ENCODE results near the gene PRDM2.

PRDM2 gene

DNA sequence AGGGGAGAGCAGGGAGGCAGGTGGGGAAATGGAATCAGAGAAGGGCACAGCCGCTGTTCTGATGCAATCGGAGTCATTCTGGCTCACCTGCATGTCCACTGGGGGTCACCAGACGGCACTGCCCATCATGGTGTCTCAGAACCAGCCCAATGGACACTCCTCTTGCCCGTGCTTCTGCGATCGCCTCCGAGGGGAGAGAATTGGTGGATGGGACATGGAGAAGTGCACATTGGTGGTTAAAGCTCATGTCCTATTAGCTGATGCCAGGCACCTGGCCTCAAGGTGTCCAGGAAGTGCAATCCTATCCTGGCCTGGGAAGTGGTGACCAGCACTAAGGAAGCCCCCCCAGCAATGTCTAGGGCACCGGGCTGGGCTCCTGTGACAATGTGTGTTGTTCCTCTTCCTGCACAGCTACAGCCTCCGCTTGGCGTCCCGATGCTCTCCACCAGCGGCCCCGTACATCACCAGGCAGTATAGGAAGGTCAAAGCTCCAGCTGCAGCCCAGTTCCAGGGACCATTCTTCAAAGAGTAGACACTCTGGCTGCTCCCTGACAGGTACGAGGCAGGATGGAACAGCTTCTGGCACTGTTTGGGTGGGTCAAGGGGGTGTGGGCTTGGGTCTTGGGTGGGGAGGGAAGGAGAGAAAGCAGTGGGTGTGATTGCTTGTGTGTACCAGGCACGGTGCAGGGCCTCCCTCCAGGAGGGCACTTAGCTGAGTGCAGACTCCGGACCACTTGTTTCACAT, 116.2 kb downstream of the PRDM2 start:
- in situ Hi-C loops (cut with MboI; ENCODE audit: low sequenced_read_pairs), result no loop called here
- DNase-seq (ENCODE audit: low spot score in 2 of 2), result no peak
- no peaks in the 10 kb centered on the region for H3K4me1 ChIP-seq
- H3K9me3 ChIP-seq, result no peaks in the 10 kb centered on the region
- H3K36me3 ChIP-seq (replicated peaks), result no peaks in the 10 kb centered on the region
- no peak overlapping the region for H3K4me3 ChIP-seq
- no peaks in the 10 kb centered on the region for H3K27me3 ChIP-seq (ENCODE audit: low read depth)

GRCh38 chr1:13817906-13818305, 117.9 kb downstream of the PRDM2 start:
- H3K27me3 ChIP-seq (ENCODE audit: low read depth), result no peaks in the 10 kb centered on the region
- in situ Hi-C loops (cut with MboI; ENCODE audit: low sequenced_read_pairs), result no loop called here

DNA sequence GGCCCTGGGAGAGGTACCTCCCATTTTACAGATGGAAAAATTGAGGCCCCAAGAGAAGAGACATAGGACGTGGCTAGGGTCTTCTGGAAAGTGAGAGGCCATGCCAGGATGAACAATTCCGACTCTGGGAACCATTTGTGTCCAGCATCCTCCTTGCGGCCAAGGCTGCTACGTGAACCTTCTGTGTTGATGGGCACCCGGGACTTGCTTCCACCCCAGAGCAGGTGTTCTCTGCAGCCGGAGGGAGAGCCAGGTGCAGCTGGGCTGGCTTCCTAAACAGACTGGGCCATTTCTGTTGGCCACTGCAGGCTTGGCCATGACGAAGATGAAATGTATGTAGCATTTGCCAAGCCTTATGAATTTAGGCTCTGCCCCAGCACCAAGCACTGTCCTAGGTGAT, 118.9 kb downstream of the PRDM2 start:
- no peak for DNase-seq (ENCODE audit: low spot score in 2 of 2)
- H3K36me3 ChIP-seq (replicated peaks), result no peaks in the 10 kb centered on the region
- in situ Hi-C loops (cut with MboI; ENCODE audit: low sequenced_read_pairs), result no loop called here
- H3K4me1 ChIP-seq, result no peaks in the 10 kb centered on the region
- no peaks in the 10 kb centered on the region for H3K27me3 ChIP-seq (ENCODE audit: low read depth)
- H3K9me3 ChIP-seq, result no peaks in the 10 kb centered on the region
- no peak overlapping the region for H3K4me3 ChIP-seq

More at GRCh38 chr1:13817906-13818305, 117.9 kb downstream of the PRDM2 start:
- H3K4me3 ChIP-seq, result no peak overlapping the region
- H3K36me3 ChIP-seq (replicated peaks), result no peaks in the 10 kb centered on the region
- H3K4me1 ChIP-seq, result no peaks in the 10 kb centered on the region
- DNase-seq (ENCODE audit: low spot score in 2 of 2), result no peak
- H3K9me3 ChIP-seq, result no peaks in the 10 kb centered on the region

DNA sequence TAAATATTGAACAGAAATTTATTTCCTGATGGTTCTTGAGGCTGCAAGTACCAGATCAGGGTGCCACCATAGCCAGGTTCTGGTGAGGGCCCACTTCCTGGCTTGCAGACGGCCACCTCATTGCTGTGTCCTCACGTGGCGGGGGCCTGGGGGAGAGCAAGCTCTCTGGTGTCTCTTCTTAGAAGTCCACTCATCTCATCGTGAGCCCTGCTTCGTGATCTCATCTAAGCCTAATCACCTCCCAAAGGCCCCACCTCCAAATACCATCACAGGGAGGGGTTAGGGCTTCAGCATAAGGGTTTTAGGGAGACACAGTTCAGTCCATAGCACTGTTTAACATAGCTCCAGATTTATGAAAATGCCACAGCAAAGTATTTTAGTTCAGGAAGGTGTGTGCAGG, 119.7 kb downstream of the PRDM2 start:
- H3K4me3 ChIP-seq, result no peak overlapping the region
- no peaks in the 10 kb centered on the region for H3K36me3 ChIP-seq (replicated peaks)
- in situ Hi-C loops (cut with MboI; ENCODE audit: low sequenced_read_pairs), result loop anchor here (10.0 kb wide), 1 partner anchor 155 kb away; no protein-coding TSS in a partner anchor
- DNase-seq (ENCODE audit: low spot score in 2 of 2), result no peak
- no peaks in the 10 kb centered on the region for H3K4me1 ChIP-seq
- H3K9me3 ChIP-seq, result no peaks in the 10 kb centered on the region
- H3K27me3 ChIP-seq (ENCODE audit: low read depth), result no peaks in the 10 kb centered on the region

DNA sequence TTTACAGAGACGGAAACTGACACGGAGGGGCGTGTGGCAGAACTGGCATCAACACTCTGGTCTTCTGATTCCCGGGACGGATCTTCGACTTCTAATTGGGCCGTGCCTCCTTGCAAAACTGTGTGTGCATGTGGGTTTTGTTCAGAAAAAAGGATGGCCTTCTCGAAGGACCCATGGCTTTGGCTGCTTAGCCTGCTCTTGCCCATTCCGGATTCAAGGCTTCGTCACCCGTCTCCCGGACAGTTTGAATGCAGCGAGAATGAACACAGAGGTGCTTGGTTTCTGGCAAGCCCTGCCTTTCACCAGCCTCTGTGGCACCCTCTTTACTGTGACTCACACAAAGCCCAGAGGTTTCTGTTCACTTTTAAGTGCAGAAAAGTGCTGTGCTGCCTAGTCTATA, 120.1 kb downstream of the PRDM2 start:
- Histone ChIP-seq H3K9me3 (no peaks in the 10 kb centered on the region), H3K4me3 (no peak overlapping the region), H3K36me3 (replicated peaks) (no peaks in the 10 kb centered on the region), H3K27me3 (ENCODE audit: low read depth) (no peaks in the 10 kb centered on the region), H3K4me1 (no peaks in the 10 kb centered on the region)
- DNase-seq (ENCODE audit: low spot score in 2 of 2), result no peak
- in situ Hi-C loops (cut with MboI; ENCODE audit: low sequenced_read_pairs), result loop anchor here (10.0 kb wide), 1 partner anchor 155 kb away; no protein-coding TSS in a partner anchor

GRCh38 chr1:13820456-13820855, 120.5 kb downstream of the PRDM2 start:
- no peaks in the 10 kb centered on the region for H3K27me3 ChIP-seq (ENCODE audit: low read depth)
- no peaks in the 10 kb centered on the region for H3K9me3 ChIP-seq
- in situ Hi-C loops (cut with MboI; ENCODE audit: low sequenced_read_pairs), result loop anchor here (10.0 kb wide), 1 partner anchor 156 kb away; no protein-coding TSS in a partner anchor
- no peak overlapping the region for H3K4me3 ChIP-seq
- no peaks in the 10 kb centered on the region for H3K4me1 ChIP-seq
- DNase-seq (ENCODE audit: low spot score in 2 of 2), result no peak
- no peaks in the 10 kb centered on the region for H3K36me3 ChIP-seq (replicated peaks)

- DNase-seq (ENCODE audit: low spot score in 2 of 2), result no peak
- Histone ChIP-seq H3K36me3 (replicated peaks) (no peaks in the 10 kb centered on the region), H3K9me3 (no peaks in the 10 kb centered on the region), H3K4me1 (no peaks in the 10 kb centered on the region), H3K27me3 (ENCODE audit: low read depth) (no peaks in the 10 kb centered on the region), H3K4me3 (no peak overlapping the region)
- in situ Hi-C loops (cut with MboI; ENCODE audit: low sequenced_read_pairs), result loop anchor here (10.0 kb wide), 1 partner anchor 159 kb away; no protein-coding TSS in a partner anchor
Measured at GRCh38 chr1:13823126-13823880, 123.3 kb downstream of the PRDM2 start.

DNA sequence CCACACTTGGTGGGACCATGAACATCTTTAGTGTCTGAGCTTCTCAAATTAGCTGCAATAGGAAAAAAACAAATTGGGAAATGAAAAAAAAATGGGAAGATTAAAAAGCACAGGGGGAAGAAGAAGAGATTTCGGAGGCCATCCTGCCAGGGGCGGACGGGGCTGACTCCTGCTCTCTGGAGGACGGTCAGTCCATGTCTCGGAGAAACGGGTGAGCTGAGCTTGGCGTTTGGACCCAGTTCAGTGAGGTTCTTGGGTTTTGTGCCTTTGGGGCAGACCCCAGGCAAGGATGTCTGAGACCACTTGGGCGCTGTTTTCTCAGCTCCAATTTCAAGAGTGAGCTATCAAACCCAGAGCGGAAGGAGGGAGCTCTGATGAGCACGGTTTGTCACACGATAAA, 123.9 kb downstream of the PRDM2 start:
- no peaks in the 10 kb centered on the region for H3K9me3 ChIP-seq
- H3K36me3 ChIP-seq (replicated peaks), result no peaks in the 10 kb centered on the region
- DNase-seq (ENCODE audit: low spot score in 2 of 2), result no peak
- no peak overlapping the region for H3K4me3 ChIP-seq
- no peaks in the 10 kb centered on the region for H3K27me3 ChIP-seq (ENCODE audit: low read depth)
- no peaks in the 10 kb centered on the region for H3K4me1 ChIP-seq
- in situ Hi-C loops (cut with MboI; ENCODE audit: low sequenced_read_pairs), result loop anchor here (10.0 kb wide), 1 partner anchor 159 kb away; no protein-coding TSS in a partner anchor

DNA sequence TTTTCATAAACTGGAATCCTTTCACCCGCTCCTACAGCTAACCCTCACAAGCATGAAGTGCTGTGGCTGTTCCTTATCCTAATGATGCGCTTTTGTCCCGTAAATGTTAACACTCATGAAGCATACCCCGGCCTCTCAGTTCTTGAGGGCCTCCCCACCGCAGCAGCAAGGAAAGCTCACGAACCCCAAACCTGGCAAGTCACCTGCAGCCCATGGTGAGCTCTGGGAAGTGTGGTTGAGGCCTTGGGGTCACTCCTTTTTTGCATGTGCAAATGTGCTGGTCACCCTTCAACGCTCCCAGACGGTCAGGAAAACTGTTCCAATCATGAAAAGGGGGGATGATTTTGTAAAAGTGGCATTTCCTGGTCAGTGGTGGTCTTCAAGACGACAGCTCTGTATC, 124.6 kb downstream of the PRDM2 start:
- H3K9me3 ChIP-seq, result no peaks in the 10 kb centered on the region
- DNase-seq (ENCODE audit: low spot score in 2 of 2), result no peak
- H3K36me3 ChIP-seq (replicated peaks), result no peaks in the 10 kb centered on the region
- in situ Hi-C loops (cut with MboI; ENCODE audit: low sequenced_read_pairs), result loop anchor here (10.0 kb wide), 1 partner anchor 160 kb away; no protein-coding TSS in a partner anchor
- H3K27me3 ChIP-seq (ENCODE audit: low read depth), result no peaks in the 10 kb centered on the region
- no peak overlapping the region for H3K4me3 ChIP-seq
- H3K4me1 ChIP-seq, result no peaks in the 10 kb centered on the region

DNA sequence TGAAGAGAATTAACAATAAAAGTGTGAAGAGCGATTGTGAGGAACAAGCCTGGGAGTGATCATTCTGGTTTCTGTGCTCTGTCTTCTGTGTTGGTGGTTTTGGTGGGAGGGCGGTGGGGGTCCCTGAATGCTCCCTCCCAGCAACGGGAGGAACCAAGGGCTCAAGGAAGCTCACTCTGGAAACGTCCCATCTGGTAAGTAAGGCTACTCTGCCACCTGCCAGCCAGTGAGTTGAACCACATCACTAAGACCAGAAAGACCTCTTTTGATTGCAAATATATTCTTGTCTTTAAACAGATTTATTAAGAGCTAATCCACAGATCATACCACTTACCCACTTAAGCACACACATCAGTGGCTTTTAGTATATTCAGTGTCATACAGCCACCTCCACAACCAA, 125.0 kb downstream of the PRDM2 start:
- no peaks in the 10 kb centered on the region for H3K36me3 ChIP-seq (replicated peaks)
- no peak for DNase-seq (ENCODE audit: low spot score in 2 of 2)

DNA sequence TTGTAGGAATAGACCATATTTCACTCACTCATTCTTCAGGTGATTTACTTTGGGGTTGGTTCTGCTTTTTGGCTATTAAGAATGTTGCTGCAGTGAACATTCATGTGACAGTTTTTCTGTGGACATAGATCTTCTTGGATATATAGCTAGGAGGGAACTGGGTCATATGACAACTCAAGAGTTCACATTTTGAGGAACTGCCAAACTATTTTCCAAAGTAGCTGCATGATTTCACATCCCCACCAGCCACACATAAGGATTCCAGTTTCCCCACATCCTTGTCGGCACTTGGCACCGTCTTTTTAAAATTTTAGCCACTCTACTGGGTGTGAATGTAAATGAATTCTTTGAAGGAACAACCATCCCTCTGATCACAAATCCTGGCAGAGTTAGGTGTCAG, 126.0 kb downstream of the PRDM2 start:
- no peaks in the 10 kb centered on the region for H3K27me3 ChIP-seq (ENCODE audit: low read depth)
- H3K36me3 ChIP-seq (replicated peaks), result no peaks in the 10 kb centered on the region
- in situ Hi-C loops (cut with MboI; ENCODE audit: low sequenced_read_pairs), result loop anchor here (10.0 kb wide), 1 partner anchor 161 kb away; no protein-coding TSS in a partner anchor
- no peaks in the 10 kb centered on the region for H3K9me3 ChIP-seq
- no peaks in the 10 kb centered on the region for H3K4me1 ChIP-seq
- DNase-seq (ENCODE audit: low spot score in 2 of 2), result no peak
- no peak overlapping the region for H3K4me3 ChIP-seq

More for the DNA sequence above, 125.0 kb downstream of the PRDM2 start:
- no peaks in the 10 kb centered on the region for H3K9me3 ChIP-seq
- H3K4me1 ChIP-seq, result no peaks in the 10 kb centered on the region
- no peaks in the 10 kb centered on the region for H3K27me3 ChIP-seq (ENCODE audit: low read depth)
- in situ Hi-C loops (cut with MboI; ENCODE audit: low sequenced_read_pairs), result loop anchor here (10.0 kb wide), 1 partner anchor 160 kb away; no protein-coding TSS in a partner anchor
- H3K4me3 ChIP-seq, result no peak overlapping the region

- Histone ChIP-seq H3K27me3 (ENCODE audit: low read depth) (no peaks in the 10 kb centered on the region), H3K9me3 (no peaks in the 10 kb centered on the region), H3K4me1 (no peaks in the 10 kb centered on the region), H3K36me3 (replicated peaks) (no peaks in the 10 kb centered on the region), H3K4me3 (no peak overlapping the region)
- DNase-seq (ENCODE audit: low spot score in 2 of 2), result no peak
- in situ Hi-C loops (cut with MboI; ENCODE audit: low sequenced_read_pairs), result loop anchor here (10.0 kb wide), 1 partner anchor 162 kb away; no protein-coding TSS in a partner anchor
Measured at GRCh38 chr1:13826591-13826990, 126.6 kb downstream of the PRDM2 start.

GRCh38 chr1:13828454-13829151, 128.6 kb downstream of the PRDM2 start:
- no peaks in the 10 kb centered on the region for H3K27me3 ChIP-seq (ENCODE audit: low read depth)
- in situ Hi-C loops (cut with MboI; ENCODE audit: low sequenced_read_pairs), result loop anchor here (10.0 kb wide), 1 partner anchor 164 kb away; no protein-coding TSS in a partner anchor
- DNase-seq (ENCODE audit: low spot score in 2 of 2), result peak; percentile 9 to 69

More at GRCh38 chr1:13828454-13829151, 128.6 kb downstream of the PRDM2 start:
- Histone ChIP-seq H3K4me1 (no peaks in the 10 kb centered on the region), H3K4me3 (no peak overlapping the region; the same call in 1 of the 2 replicates), H3K36me3 (replicated peaks) (no peaks in the 10 kb centered on the region), H3K9me3 (no peaks in the 10 kb centered on the region)
